Activated CD8-positive, alpha-beta memory T cell treated with anti-CD3 and anti-CD28 coated beads, Interleukin-2, amount 10 ng/mL, durations not matched to agents 7 days and 5 days (primary cell): ENCODE data around the gene GLT6D1. TPM values are rescaled to one million over a fixed set of nuclear protein-coding genes. Genes with fewer than 3 reads are reported as not detected.
"Not testable (repeated sequence)": the region's sequence is repeated elsewhere in the genome, so short reads cannot be mapped to it uniquely, and the experiment has no call there.

Experiments
- ATAC-seq: fragments of 150-1000 bp; cut with Tn5 transposase; one replicate; pipeline ENCODE4 v1.10.0; 2021; ENCODE audit warnings: moderate library complexity
- CTCF ChIA-PET: fragments of 350-600 bp; sonication (Branson Sonifier 250); formaldehyde crosslinking; loops from one replicate; lab custom pipeline; 2021; ENCODE audit warnings: antibody characterized with exemption; lab: Charles Lee
- DNase-seq: peaks from one replicate; pipeline ENCODE4 v3.0.0-alpha.2; 2020
- H3K27ac Mint-ChIP-seq: one replicate; pipeline ENCODE4 v1.8.0; 2021; ENCODE audit warnings: mild to moderate bottlenecking, mixed read lengths
- H3K27me3 Mint-ChIP-seq: one replicate; pipeline ENCODE4 v1.8.0; 2021; ENCODE audit warnings: mixed read lengths
- H3K36me3 Mint-ChIP-seq: one replicate; pipeline ENCODE4 v1.8.0; 2021; ENCODE audit warnings: mild to moderate bottlenecking, mixed read lengths
- H3K4me1 Mint-ChIP-seq: one replicate; pipeline ENCODE4 v1.8.0; 2021; ENCODE audit warnings: mixed read lengths
- H3K4me3 Mint-ChIP-seq: one replicate; pipeline ENCODE4 v1.8.0; 2021; ENCODE audit warnings: mild to moderate bottlenecking, moderate library complexity, mixed read lengths
- H3K9me3 Mint-ChIP-seq: one replicate; pipeline ENCODE4 v1.8.0; 2022; ENCODE audit warnings: low read depth, mixed read lengths
- total RNA-seq, 2 experiments: library from RNA; stranded (reverse); gene quantifications; one replicate each; pipeline ENCODE4 v1.2.3, GENCODE V29; 2021

GLT6D1 gene
- total RNA-seq, 2 experiments from 2014 or later, result not detected

DNA sequence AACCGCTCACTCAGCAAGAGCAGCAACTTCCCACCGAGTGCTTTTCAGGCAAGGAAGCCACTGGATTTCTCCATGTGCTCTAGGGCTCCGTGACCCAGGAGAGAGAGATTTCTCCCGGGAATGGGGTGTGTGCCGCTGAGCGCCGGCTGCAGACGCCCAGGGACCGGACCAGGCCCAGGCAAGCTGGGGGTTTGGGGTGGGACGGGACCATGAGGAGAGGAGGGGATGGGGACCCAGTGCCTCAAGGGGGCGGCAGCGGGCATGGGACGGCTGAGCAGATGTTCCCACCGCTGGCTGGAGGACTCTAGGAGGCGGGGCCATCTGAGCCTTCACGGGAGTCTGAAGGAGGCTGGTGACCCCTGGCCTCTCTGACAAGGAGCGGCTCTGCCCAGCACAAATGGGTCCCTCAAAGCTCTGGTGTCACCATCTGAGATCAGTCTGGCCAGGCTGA lies 32.3 kb upstream of the GLT6D1 start:
- no peak overlapping the region for H3K4me3 Mint-ChIP-seq
- ATAC-seq (no peak), DNase-seq (no peak)
- no peaks in the 10 kb centered on the region for H3K9me3 Mint-ChIP-seq
- CTCF ChIA-PET, result no interaction called here
- H3K36me3 Mint-ChIP-seq, result no peaks in the 10 kb centered on the region
- H3K27ac Mint-ChIP-seq, result no peak overlapping the region
- H3K27me3 Mint-ChIP-seq, result no peaks in the 10 kb centered on the region
- no peaks in the 10 kb centered on the region for H3K4me1 Mint-ChIP-seq

DNA sequence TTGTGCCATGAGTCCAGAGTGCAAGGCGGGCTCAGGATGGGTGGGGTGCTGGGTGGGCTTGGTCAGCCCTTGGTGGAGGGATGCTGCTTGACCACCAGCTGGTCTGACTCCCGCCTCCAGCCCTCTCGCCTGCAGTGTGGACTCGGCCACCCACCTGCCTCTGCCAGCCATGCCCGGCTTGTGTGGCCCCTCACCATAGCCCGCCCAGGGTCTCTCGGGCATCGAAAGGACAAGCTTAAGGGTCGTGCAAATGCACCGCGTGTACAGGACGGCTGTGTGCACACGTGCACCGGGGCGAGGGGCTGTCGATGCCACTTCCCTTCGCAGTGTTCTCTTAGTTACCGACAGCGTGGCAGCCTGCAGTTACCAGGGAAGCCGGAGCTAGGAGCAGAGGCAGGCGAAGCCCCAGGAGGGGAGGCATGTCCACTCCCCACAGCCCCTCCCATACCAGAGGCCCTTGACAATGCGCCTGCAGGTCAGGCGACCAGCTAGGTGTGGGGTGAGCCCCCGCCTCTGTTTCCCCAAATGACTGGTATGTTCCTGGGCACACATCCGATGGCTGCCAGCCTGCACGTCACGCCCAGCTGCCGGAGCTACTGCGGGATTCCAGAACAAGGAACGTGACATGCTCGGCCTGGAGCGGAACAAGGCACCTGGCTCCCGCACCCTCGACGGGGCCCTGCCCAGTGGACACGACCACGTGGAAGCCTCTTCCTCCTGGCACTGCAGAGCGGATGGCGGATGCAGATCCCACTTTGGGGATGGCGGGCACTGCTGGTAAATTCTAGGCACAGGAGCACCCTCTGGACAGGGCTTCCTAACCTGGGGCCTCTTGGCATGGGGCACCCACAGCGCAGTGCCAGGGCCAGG lies 31.6 kb upstream of the GLT6D1 start:
- no peaks in the 10 kb centered on the region for H3K27me3 Mint-ChIP-seq
- ATAC-seq (no peak), DNase-seq (no peak)
- no peaks in the 10 kb centered on the region for H3K4me1 Mint-ChIP-seq
- H3K36me3 Mint-ChIP-seq, result no peaks in the 10 kb centered on the region
- H3K9me3 Mint-ChIP-seq, result no peaks in the 10 kb centered on the region
- H3K27ac Mint-ChIP-seq, result no peak overlapping the region
- CTCF ChIA-PET, result no interaction called here
- H3K4me3 Mint-ChIP-seq, result no peak overlapping the region

DNA sequence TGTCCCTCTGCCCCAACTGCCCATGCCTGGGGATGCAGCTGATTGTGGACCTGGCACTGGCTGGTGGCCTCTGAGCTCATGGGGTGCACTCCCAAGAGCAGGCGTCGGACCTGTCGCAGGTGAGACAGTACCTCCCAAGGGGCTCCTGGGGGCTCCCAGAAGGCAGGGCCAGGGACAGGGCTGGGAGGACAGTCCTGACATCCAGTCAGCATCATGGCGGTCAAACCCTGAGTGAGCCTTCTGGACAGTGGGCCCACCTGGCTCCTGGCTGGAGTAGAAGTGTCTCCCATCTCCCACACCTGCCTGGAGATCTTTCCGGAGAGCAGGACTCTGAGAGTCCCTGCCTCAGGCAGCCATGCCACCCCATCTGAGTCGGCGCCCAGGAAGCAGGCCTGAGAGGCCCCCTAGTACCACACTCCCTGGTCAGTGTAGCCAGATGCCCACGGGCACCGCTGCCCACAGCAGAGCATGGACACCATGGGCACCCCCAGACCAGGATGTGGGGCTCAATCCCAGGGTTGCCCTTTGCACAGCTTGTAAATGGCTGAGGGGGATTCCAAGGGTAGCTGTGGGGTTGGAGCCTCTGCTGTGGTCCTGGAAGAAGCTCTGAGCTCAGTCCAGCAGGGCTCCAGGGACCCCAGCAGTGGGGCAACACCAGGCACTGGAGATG lies 30.4 kb upstream of the GLT6D1 start:
- Mint-ChIP-seq H3K9me3 (no peaks in the 10 kb centered on the region), H3K36me3 (no peaks in the 10 kb centered on the region), H3K27me3 (no peaks in the 10 kb centered on the region), H3K4me1 (no peaks in the 10 kb centered on the region), H3K4me3 (no peak overlapping the region), H3K27ac (no peak overlapping the region)
- DNase-seq (no peak), ATAC-seq (no peak)
- CTCF ChIA-PET, result no interaction called here

DNA sequence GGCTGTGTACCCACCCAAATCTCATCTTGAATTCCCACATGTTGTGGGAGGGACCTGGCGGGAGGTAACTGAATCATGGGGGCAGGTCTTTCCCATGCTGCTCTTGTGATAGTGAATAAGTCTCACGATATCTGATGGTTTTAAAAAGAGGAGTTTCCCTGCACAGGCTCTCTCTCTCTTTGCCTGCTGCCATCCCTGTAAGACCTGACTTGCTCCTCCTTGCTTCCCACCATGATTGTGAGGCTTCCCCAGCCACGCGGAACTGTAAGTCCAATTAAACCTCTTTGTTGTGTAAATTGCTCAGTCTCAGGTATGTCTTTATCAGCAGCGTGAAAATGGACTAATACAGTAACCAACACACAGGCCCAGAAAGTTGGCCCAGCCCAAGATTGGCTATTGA lies 29.7 kb upstream of the GLT6D1 start:
- CTCF ChIA-PET, H3K4me1 Mint-ChIP-seq, ATAC-seq, H3K27ac Mint-ChIP-seq, H3K4me3 Mint-ChIP-seq, H3K36me3 Mint-ChIP-seq, H3K9me3 Mint-ChIP-seq, DNase-seq, H3K27me3 Mint-ChIP-seq: not testable (repeated sequence)

DNA sequence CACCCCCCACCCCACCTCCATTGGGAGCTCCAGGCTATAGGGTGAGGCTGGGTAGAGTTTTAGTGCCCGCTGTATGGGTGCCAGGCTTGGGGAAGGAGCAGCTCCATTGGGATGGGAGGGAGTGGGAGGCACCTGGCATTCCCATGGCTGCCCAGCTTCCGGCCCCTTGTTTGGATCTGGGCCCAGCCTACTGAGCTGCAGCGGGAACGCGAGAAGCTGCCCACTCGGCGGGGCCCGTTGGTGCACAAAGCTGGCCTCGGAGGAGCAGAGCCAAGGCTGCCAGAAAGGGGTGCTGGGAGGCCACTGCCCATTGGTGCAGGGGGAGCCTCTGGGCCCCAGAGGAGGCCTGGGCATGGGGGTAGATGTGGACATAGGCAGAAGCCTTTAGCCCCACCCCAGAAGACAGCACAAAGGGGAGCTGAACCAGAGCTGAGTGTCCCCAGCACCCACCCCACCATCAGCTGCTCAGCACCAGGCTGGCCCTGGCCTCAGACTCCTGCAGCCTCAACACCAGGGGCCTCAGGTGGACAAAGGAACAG lies 28.2 kb upstream of the GLT6D1 start:
- H3K4me1 Mint-ChIP-seq, result no peaks in the 10 kb centered on the region
- H3K27ac Mint-ChIP-seq, result no peak overlapping the region
- DNase-seq (no peak), ATAC-seq (no peak)
- CTCF ChIA-PET, result no interaction called here
- H3K4me3 Mint-ChIP-seq, result no peak overlapping the region
- no peaks in the 10 kb centered on the region for H3K27me3 Mint-ChIP-seq
- no peaks in the 10 kb centered on the region for H3K36me3 Mint-ChIP-seq
- no peaks in the 10 kb centered on the region for H3K9me3 Mint-ChIP-seq

DNA sequence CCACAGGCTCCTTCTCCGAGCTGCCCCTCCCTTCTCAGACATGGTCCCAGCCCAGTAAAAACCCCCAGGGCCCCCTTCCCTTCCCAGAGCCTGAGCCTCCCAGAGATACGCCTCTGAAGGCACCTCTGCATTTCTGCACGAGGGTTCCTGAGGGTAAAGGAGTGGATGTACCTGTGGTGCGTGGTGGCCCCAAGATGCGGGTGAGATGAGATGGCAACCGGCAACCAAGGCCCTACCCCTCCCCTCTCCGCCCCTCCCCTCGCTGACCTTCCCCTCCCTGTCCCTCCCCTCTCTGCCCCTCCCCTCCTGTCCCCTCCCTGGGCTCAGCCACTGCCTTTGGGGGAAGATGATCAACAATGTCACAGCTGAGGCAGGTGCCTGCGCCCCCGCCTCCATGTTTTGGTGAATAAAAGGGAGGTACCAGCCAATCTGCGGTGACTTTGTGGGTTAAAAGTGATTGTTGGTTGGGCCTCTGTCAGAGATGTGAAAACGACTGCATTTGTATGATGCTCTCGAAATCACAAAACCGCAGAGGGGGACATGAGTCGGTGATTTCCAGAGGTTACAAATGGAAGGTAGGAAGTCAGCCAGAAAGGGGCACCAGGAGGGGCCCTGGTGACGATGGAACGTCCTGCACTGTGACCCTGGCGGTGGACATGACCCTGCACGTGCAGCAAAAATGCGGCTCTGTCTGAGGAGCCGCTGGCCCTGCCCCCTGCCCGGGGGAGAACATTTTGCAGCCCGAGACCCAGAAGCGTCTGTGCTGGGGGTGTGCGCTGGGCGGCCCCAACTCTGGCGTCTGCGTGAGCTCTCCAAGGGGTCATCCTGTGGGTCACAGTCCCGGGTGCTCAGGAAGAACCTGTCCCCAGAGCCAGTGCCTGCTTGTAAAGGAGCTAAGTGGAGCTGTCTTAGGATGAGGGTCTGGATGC lies 27.5 kb upstream of the GLT6D1 start:
- CTCF ChIA-PET, result no interaction called here
- Mint-ChIP-seq H3K4me3 (no peak overlapping the region), H3K27ac (no peak overlapping the region), H3K4me1 (no peaks in the 10 kb centered on the region), H3K9me3 (no peaks in the 10 kb centered on the region), H3K27me3 (no peaks in the 10 kb centered on the region), H3K36me3 (no peaks in the 10 kb centered on the region)
- DNase-seq, result no peak
- no peak for ATAC-seq

DNA sequence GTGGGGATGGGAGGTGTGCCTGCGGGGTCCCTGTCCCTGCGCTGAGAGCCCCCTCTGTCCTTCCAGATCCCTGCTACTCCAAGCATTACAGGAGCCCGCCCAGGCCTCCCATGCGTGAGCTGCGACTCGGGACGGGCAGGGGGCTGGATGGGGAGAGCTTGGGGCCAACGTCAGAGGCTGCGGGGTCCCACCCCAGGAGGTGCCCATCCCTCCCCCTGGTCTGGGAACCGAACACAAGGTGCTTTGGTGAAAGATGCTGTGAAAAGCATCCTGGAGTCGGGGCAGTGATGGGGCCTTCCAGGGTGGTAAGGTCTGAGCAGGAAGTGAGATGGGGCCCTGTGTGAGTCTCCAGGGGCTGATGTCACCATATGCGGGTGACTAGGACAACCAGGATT lies 26.5 kb upstream of the GLT6D1 start:
- CTCF ChIA-PET, result no interaction called here
- ATAC-seq (no peak), DNase-seq (no peak)
- H3K27me3 Mint-ChIP-seq, result no peaks in the 10 kb centered on the region
- no peak overlapping the region for H3K27ac Mint-ChIP-seq
- no peaks in the 10 kb centered on the region for H3K4me1 Mint-ChIP-seq
- H3K9me3 Mint-ChIP-seq, result no peaks in the 10 kb centered on the region
- no peaks in the 10 kb centered on the region for H3K36me3 Mint-ChIP-seq
- no peak overlapping the region for H3K4me3 Mint-ChIP-seq

DNA sequence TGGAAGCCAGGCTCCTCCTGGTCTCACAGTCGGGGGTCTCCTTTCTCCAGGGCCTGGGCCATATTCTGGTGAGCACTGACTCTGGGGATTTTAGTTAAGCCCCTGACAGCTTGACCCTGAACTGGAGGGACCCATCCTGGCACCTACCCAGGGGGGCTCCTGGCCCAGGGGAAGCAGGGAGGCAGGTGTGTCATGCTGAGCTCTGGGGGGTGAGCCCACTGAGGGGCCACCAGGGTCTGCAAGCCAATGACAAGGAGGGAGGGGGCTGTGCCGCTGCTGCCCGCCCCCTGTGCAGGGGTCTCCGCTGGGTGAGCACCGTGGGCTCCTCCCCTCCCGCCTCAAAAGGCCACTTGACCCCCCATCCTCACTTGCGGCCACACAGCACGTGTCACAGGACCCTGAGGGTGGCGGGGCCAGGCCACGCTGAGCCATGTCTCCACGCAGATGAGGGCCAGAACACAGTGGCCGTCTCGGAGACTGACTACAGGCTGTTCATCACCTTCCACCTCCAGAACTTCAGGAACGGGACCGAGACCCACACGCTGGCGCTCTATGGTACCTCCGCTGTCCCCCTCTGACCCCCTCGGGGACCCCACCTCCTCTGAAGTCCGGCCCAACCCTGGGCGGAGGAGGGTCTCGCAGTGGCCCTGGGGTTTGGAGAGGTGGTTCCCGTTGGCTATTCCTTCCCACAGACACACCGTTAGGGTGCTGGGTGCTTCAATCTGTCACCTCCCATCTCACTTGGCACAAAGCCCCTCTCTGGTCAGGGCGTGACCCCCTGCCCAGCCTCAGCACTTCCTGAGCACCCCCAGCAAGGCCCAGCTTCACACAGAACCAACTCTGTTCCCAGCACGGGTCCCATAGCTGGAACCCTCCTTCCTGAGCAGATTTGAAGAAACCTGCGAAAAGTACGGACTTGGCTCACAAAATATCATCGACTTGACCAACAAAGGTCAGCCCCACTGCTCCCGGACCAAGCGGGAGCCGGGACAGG lies 25.8 kb upstream of the GLT6D1 start:
- no peaks in the 10 kb centered on the region for H3K36me3 Mint-ChIP-seq
- no peak for DNase-seq
- H3K4me1 Mint-ChIP-seq, result no peaks in the 10 kb centered on the region
- CTCF ChIA-PET, result no interaction called here
- H3K27me3 Mint-ChIP-seq, result no peaks in the 10 kb centered on the region
- no peaks in the 10 kb centered on the region for H3K9me3 Mint-ChIP-seq
- H3K4me3 Mint-ChIP-seq, result no peak overlapping the region
- no peak for ATAC-seq
- H3K27ac Mint-ChIP-seq, result no peak overlapping the region

DNA sequence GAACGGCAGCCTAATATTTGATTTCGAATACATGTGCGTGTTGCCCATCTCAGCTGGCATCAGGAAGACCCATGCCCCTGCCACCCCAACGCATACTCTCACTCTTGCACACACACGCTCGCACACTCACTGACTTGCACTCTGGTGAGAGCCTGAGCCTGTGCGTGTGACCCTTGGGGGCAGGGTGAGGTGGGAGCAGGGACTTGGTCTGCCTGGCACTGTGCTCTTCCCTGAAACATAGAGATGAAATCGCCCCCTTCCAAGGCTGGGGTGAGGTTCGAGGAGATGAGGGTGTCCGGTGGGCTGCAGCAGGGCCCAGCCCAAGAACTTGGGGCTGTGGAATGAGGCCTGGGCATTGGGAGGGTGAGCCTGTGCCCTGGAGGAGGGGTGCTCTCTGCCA lies 24.9 kb upstream of the GLT6D1 start:
- H3K27me3 Mint-ChIP-seq, result no peaks in the 10 kb centered on the region
- DNase-seq (no peak), ATAC-seq (no peak)
- H3K27ac Mint-ChIP-seq, result no peak overlapping the region
- CTCF ChIA-PET, result no interaction called here
- H3K4me1 Mint-ChIP-seq, result no peaks in the 10 kb centered on the region
- H3K36me3 Mint-ChIP-seq, result no peaks in the 10 kb centered on the region
- no peaks in the 10 kb centered on the region for H3K9me3 Mint-ChIP-seq
- H3K4me3 Mint-ChIP-seq, result no peak overlapping the region

DNA sequence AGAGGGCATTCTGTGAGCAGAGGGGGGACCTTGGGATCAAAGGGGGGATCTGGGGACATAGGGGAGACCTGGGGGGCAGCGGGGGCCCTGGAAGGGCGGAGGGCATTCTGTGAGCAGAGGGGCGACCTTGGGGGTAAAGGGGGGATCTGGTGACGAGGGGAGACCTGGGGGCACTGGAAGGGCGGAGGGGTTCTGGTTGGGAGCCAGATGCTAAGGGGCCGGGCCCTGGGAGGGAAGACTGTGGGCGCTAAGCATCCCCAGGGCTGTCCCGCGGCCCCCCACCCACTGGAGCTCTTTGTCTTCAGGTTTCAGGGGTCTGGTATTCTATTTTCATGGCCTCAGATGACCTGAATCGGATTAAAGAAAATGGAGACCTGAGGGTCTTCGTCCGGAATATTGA lies 24.5 kb upstream of the GLT6D1 start:
- Mint-ChIP-seq H3K9me3 (no peaks in the 10 kb centered on the region), H3K27ac (no peak overlapping the region)
- no peak for ATAC-seq

DNA sequence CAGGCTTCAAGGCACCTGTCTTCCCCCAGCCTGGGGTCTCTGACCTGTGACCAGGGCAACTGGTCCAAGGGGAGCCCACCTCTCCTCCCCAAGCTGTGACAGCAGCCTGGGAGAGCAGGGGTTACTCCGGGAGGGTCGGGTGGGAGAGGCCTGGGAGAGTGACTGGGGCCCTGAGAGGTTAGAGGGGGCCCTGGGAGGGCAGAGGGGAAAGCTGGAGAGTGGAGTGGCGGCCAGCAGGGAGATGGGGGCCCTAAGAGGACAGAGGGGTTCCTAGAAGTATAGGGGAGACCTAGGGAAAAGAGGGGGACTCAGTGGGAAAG lies 24.1 kb upstream of the GLT6D1 start:
- Mint-ChIP-seq H3K27me3 (no peaks in the 10 kb centered on the region), H3K9me3 (no peaks in the 10 kb centered on the region), H3K4me1 (no peaks in the 10 kb centered on the region), H3K27ac (no peak overlapping the region), H3K36me3 (no peaks in the 10 kb centered on the region), H3K4me3 (no peak overlapping the region)
- ATAC-seq (no peak), DNase-seq (no peak)
- CTCF ChIA-PET, result no interaction called here

More for the DNA sequence above, 24.5 kb upstream of the GLT6D1 start:
- Mint-ChIP-seq H3K4me1 (no peaks in the 10 kb centered on the region), H3K27me3 (no peaks in the 10 kb centered on the region), H3K4me3 (no peak overlapping the region), H3K36me3 (no peaks in the 10 kb centered on the region)
- DNase-seq, result no peak
- CTCF ChIA-PET, result no interaction called here

DNA sequence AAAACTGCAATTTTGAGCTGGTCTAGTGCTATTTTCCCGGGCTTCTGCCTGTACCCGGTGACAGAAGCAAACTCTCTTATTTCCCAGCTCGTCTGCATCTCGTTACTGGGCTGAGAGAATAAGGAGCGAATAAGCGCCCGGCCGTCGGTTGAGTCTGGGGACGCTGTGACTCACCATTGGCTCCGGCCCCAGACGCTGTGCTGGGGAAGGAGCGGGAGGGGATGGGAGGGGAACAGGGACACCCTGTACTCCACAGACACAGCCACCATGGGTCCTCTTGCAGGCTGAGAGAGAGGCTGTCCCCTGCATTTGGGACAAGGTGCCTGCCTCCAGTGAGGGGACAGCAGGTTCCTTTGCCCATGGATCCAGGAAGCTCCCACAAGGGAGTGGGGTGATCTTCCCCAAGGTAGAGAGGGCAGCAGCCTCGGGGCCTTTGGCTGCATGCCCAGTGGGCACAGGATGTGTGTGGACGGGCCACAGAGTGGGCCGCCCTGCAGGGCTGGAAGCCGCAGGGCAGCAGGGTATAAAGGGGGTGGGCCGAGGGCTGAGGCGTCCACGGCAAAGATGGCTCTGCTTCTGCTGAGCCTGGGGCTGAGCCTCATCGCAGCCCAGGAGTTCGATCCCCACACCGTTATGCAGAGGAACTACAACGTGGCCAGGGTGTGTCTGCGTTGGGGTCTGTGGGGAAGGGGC lies 23.6 kb upstream of the GLT6D1 start, which contains the start of gene LCN9:
Gene LCN9, plus strand, starts transcription at position 552 of the 693 bp plus-strand sequence. Its CDS starts 13 bp downstream, at position 565.
- Mint-ChIP-seq H3K4me1 (no peaks in the 10 kb centered on the region), H3K4me3 (no peak within 1 kb of the TSS), H3K27me3 (no peaks in the 10 kb centered on the region), H3K9me3 (no peaks in the 10 kb centered on the region), H3K36me3 (no peaks in the 10 kb centered on the region), H3K27ac (no peak within 1 kb of the TSS)
- CTCF ChIA-PET, result no interaction called here
- no peak for DNase-seq
- ATAC-seq, result no peak
